Loucy (cell line): ENCODE results near the gene DLGAP1.

Source experiments
- H2AFZ ChIP-seq: fragments of 200-600 bp; sonication (generic); 2 replicates; pipeline ENCODE4 v1.6.0; 2016; ENCODE audit warnings: antibody characterized with exemption, mild to moderate bottlenecking, low read length, moderate library complexity
- H3F3A ChIP-seq: fragments of 200-600 bp; 2 replicates; pipeline ENCODE4 v1.6.0; 2016; ENCODE audit warnings: antibody characterized with exemption, low read depth, mild to moderate bottlenecking
- H3K27me3 ChIP-seq: fragments of 200-600 bp; sonication (generic); 2 replicates; pipeline ENCODE4 v1.6.1; 2014; ENCODE audit warnings: low read length, mild to moderate bottlenecking; ENCODE audit not compliant: insufficient read depth, poor library complexity, severe bottlenecking
- H3K36me3 ChIP-seq: fragments of 200-600 bp; sonication (generic); 2 replicates; pipeline ENCODE4 v1.6.1; 2016; ENCODE audit warnings: low read length; ENCODE audit not compliant: insufficient read depth
- H3K4me1 ChIP-seq: fragments of 200-600 bp; sonication (generic); 2 replicates; pipeline ENCODE4 v1.5.1; 2014; ENCODE audit warnings: low read length, mild to moderate bottlenecking; ENCODE audit not compliant: insufficient read depth, poor library complexity, severe bottlenecking
- H3K4me2 ChIP-seq: fragments of 200-600 bp; sonication (generic); 2 replicates; pipeline ENCODE4 v1.6.0; 2014; ENCODE audit warnings: antibody characterized with exemption, low read length, low read depth, mild to moderate bottlenecking; ENCODE audit not compliant: poor library complexity, severe bottlenecking
- H3K4me3 ChIP-seq: fragments of 200-600 bp; sonication (generic); 2 replicates; pipeline ENCODE4 v1.5.1; 2014; ENCODE audit warnings: low read length, mild to moderate bottlenecking, mixed read lengths; ENCODE audit not compliant: poor library complexity, severe bottlenecking
- H3K79me2 ChIP-seq: fragments of 200-600 bp; sonication (generic); 2 replicates; pipeline ENCODE4 v1.6.1; 2014; ENCODE audit warnings: low read length; ENCODE audit not compliant: insufficient read depth
- H3K9ac ChIP-seq: fragments of 200-600 bp; sonication (generic); 2 replicates; pipeline ENCODE4 v1.6.0; 2014; ENCODE audit warnings: mild to moderate bottlenecking, low read depth, low read length, moderate library complexity; ENCODE audit not compliant: poor library complexity, severe bottlenecking
- H3K9me2 ChIP-seq: fragments of 200-600 bp; sonication (generic); replicated peaks from 2 replicates; pipeline ENCODE4 v1.6.1; 2016; ENCODE audit warnings: low read depth, low read length, mixed read lengths
- H3K9me3 ChIP-seq: fragments of 200-600 bp; sonication (generic); 2 replicates; pipeline ENCODE4 v1.6.1; 2014; ENCODE audit warnings: mild to moderate bottlenecking, antibody characterized with exemption, low read length, low read depth; ENCODE audit not compliant: insufficient read depth
- H4K20me1 ChIP-seq: fragments of 200-600 bp; sonication (generic); 2 replicates; pipeline ENCODE4 v1.6.0; 2014; ENCODE audit warnings: antibody characterized with exemption, low read length, mild to moderate bottlenecking; ENCODE audit not compliant: insufficient read depth, poor library complexity, severe bottlenecking
- CTCF ChIP-seq: fragments of 200-600 bp; sonication (generic); conservative IDR thresholded peaks from 2 replicates; pipeline ENCODE4 v1.5.1; 2014; ENCODE audit warnings: mild to moderate bottlenecking, antibody characterized with exemption, low read length
- EZH2phosphoT487 ChIP-seq: fragments of 200-600 bp; IDR thresholded peaks from 2 replicates; pipeline ENCODE4 v1.6.1; 2018; ENCODE audit warnings: antibody characterized with exemption, mild to moderate bottlenecking, moderate library complexity, borderline replicate concordance

The DLGAP1 gene

GRCh38 chr18:3450799-3451182, 1004.3 kb downstream of the DLGAP1 start:
- Histone ChIP-seq H2AFZ (peak overlapping the region; percentile 58; the same call in 1 of the 2 replicates), H3K4me3 (peak overlapping the region; percentile 92), H3K27me3 (no peaks in the 10 kb centered on the region), H3K4me1 (peaks cover 43% of the 10 kb centered on the region), H3F3A (no peaks in the 10 kb centered on the region), H3K9me2 (no peaks in the 10 kb centered on the region), H3K79me2 (peaks cover 61% of the 10 kb centered on the region), H4K20me1 (peaks cover 25% of the 10 kb centered on the region), H3K9ac (peak overlapping the region; percentile 95), H3K9me3 (no peaks in the 10 kb centered on the region), H3K4me2 (peak overlapping the region; percentile 95), H3K36me3 (no peaks in the 10 kb centered on the region)
- TF ChIP-seq EZH2phosphoT487 = no peak

GRCh38 chr18:3450012-3450798, 1004.9 kb downstream of the DLGAP1 start, which contains the start of gene TGIF1:
Gene TGIF1, plus strand, starts transcription at chr18:3450172. Its CDS starts 318 bp downstream, at chr18:3450490.
- Histone ChIP-seq H3K9me2 (no peaks in the 10 kb centered on the region), H3F3A (no peaks in the 10 kb centered on the region), H3K9me3 (no peaks in the 10 kb centered on the region), H3K79me2 (peaks cover 55% of the 10 kb centered on the region), H3K4me1 (peaks cover 38% of the 10 kb centered on the region), H4K20me1 (peaks cover 19% of the 10 kb centered on the region), H2AFZ (peak within 1 kb of the TSS; percentile 80), H3K36me3 (no peaks in the 10 kb centered on the region), H3K4me3 (peak within 1 kb of the TSS; percentile 92), H3K4me2 (peak within 1 kb of the TSS; percentile 95), H3K27me3 (no peaks in the 10 kb centered on the region), H3K9ac (peak within 1 kb of the TSS; percentile 95)
- TF ChIP-seq EZH2phosphoT487 = no peak

- no peaks in the 10 kb centered on the region for H3K36me3 ChIP-seq
- H4K20me1 ChIP-seq = peaks cover 14% of the 10 kb centered on the region
- H3K79me2 ChIP-seq = peaks cover 48% of the 10 kb centered on the region
- peak overlapping the region; percentile 77 for H2AFZ ChIP-seq
- no peaks in the 10 kb centered on the region for H3K9me2 ChIP-seq
- H3K27me3 ChIP-seq = no peaks in the 10 kb centered on the region
- TF ChIP-seq CTCF (no peak), EZH2phosphoT487 (no peak)
- H3K4me2 ChIP-seq = peak overlapping the region; percentile 89
- no peaks in the 10 kb centered on the region for H3K9me3 ChIP-seq
- peak overlapping the region; percentile 95 for H3K9ac ChIP-seq
- H3F3A ChIP-seq = no peaks in the 10 kb centered on the region
- H3K4me1 ChIP-seq = peaks cover 32% of the 10 kb centered on the region
- peak overlapping the region; percentile 92 for H3K4me3 ChIP-seq
Observed at GRCh38 chr18:3449512-3450011, 1005.5 kb downstream of the DLGAP1 start.

GRCh38 chr18:3448838-3449511, 1006.1 kb downstream of the DLGAP1 start:
- Histone ChIP-seq H3K9ac (peak overlapping the region; percentile 95), H3K36me3 (no peaks in the 10 kb centered on the region), H3K27me3 (no peaks in the 10 kb centered on the region), H3K4me3 (peak overlapping the region; percentile 92), H3K9me2 (no peaks in the 10 kb centered on the region), H3K9me3 (no peaks in the 10 kb centered on the region), H3K79me2 (peaks cover 42% of the 10 kb centered on the region), H3K4me2 (peak overlapping the region; percentile 89), H4K20me1 (peaks cover 9% of the 10 kb centered on the region), H2AFZ (peak overlapping the region; percentile 80), H3K4me1 (peaks cover 27% of the 10 kb centered on the region), H3F3A (no peaks in the 10 kb centered on the region)
- TF ChIP-seq EZH2phosphoT487 (no peak), CTCF (no peak)
